IMR-90 (cell line): ENCODE measurements around the gene BTN1A1. TPM values are rescaled to one million over a fixed set of nuclear protein-coding genes. Genes with fewer than 3 reads are reported as not detected.

ENCODE experiments used
- ATAC-seq: fragments of 200-7000 bp; cut with Tn5 transposase; 2 replicates; pipeline ENCODE4 v1.9.1; 2020; ENCODE audit warnings: low read depth, mild to moderate bottlenecking, moderate library complexity
- BruUV-seq: library from RNA; stranded (reverse); fragments of 400-500 nt; replicated peaks from 2 replicates; lab custom pipeline; 2021; lab: Mats Ljungman, UMichigan
- CTCF ChIA-PET: fragments of 300-600 bp; formaldehyde crosslinking; extraction: SDS; loops from one replicate; lab custom pipeline; 2021; ENCODE audit warnings: antibody characterized with exemption; lab: Yijun Ruan, JAX
- POLR2A ChIA-PET: fragments of 300-600 bp; sonication (Branson Sonifier 250); formaldehyde crosslinking; loops from one replicate; lab custom pipeline; 2022; ENCODE audit warnings: antibody characterized with exemption; ENCODE audit not compliant: unreplicated experiment; lab: Charles Lee
- DNase-seq: peaks from one replicate; pipeline ENCODE4 v3.0.0; 2013
- H2AFZ ChIP-seq: replicated peaks from 2 replicates; pipeline ENCODE3; 2013; ENCODE audit warnings: low read length, mild to moderate bottlenecking; ENCODE audit not compliant: poor library complexity
- H2AK5ac ChIP-seq: 2 replicates; pipeline ENCODE4 v1.6.1; 2013; ENCODE audit warnings: low read depth, low read length, inconsistent platforms
- H2AK9ac ChIP-seq: replicated peaks from 2 replicates; pipeline ENCODE3; 2013; ENCODE audit warnings: mild to moderate bottlenecking, low read depth, low read length, moderate library complexity; ENCODE audit not compliant: poor library complexity
- H2BK120ac ChIP-seq: 2 replicates; pipeline ENCODE4 v1.6.1; 2013; ENCODE audit warnings: low read depth, low read length, inconsistent platforms
- H2BK15ac ChIP-seq: 3 replicates; pipeline ENCODE4 v1.6.1; 2013; ENCODE audit warnings: low read depth, low read length, inconsistent platforms
- H2BK20ac ChIP-seq: 2 replicates; pipeline ENCODE4 v1.6.1; 2013; ENCODE audit warnings: low read depth, mild to moderate bottlenecking, inconsistent platforms, low read length, moderate library complexity
- H2BK5ac ChIP-seq: 2 replicates; pipeline ENCODE4 v1.6.1; 2013; ENCODE audit warnings: mild to moderate bottlenecking, low read depth, low read length, inconsistent platforms; ENCODE audit not compliant: poor library complexity, severe bottlenecking
- H3K14ac ChIP-seq: replicated peaks from 2 replicates; pipeline ENCODE4 v1.6.1; 2013; ENCODE audit warnings: low read depth, low read length, inconsistent platforms
- H3K18ac ChIP-seq: 2 replicates; pipeline ENCODE4 v1.6.1; 2013; ENCODE audit warnings: low read depth, low read length, control low read depth
- H3K23ac ChIP-seq: 2 replicates; pipeline ENCODE4 v1.6.1; 2013; ENCODE audit warnings: low read depth, low read length, inconsistent platforms
- H3K27ac ChIP-seq: 2 replicates; pipeline ENCODE4 v1.5.1; 2013; ENCODE audit warnings: mild to moderate bottlenecking, control low read depth, low read length; ENCODE audit not compliant: insufficient read depth
- H3K27me3 ChIP-seq: 2 replicates; pipeline ENCODE4 v1.6.1; 2013; ENCODE audit warnings: low read length; ENCODE audit not compliant: control insufficient read depth, insufficient read depth
- H3K36me3 ChIP-seq: 2 replicates; pipeline ENCODE4 v1.6.1; 2013; ENCODE audit warnings: low read length, mixed read lengths; ENCODE audit not compliant: control insufficient read depth, insufficient read depth
- H3K4ac ChIP-seq: 2 replicates; pipeline ENCODE4 v1.6.1; 2013; ENCODE audit warnings: low read depth, low read length, inconsistent platforms
- H3K4me1 ChIP-seq: 2 replicates; pipeline ENCODE4 v1.6.1; 2013; ENCODE audit warnings: low read length, mixed read lengths; ENCODE audit not compliant: control insufficient read depth, insufficient read depth
- H3K4me2 ChIP-seq: 2 replicates; pipeline ENCODE4 v1.6.1; 2013; ENCODE audit warnings: low read depth, mild to moderate bottlenecking, control low read depth, low read length, moderate library complexity
- H3K4me3 ChIP-seq: 2 replicates; pipeline ENCODE4 v1.5.1; 2013; ENCODE audit warnings: low read depth, mild to moderate bottlenecking, control low read depth, low read length, moderate library complexity; ENCODE audit not compliant: insufficient read depth
- H3K56ac ChIP-seq: 2 replicates; pipeline ENCODE4 v1.6.1; 2013; ENCODE audit warnings: low read length, inconsistent platforms; ENCODE audit not compliant: insufficient read depth; ENCODE audit errors: extremely low read depth
- H3K79me1 ChIP-seq, 2 experiments: 2 replicates each; pipeline ENCODE4 v1.6.1; 2013; ENCODE audit warnings: low read length in 2 of 2, inconsistent platforms in 1 of 2, low read depth in 1 of 2
- H3K9ac ChIP-seq: 2 replicates; pipeline ENCODE4 v1.6.1; 2013; ENCODE audit warnings: low read depth, low read length, control low read depth
- H3K9me1 ChIP-seq: 2 replicates; pipeline ENCODE4 v1.6.1; 2013; ENCODE audit warnings: low read length, inconsistent platforms; ENCODE audit not compliant: insufficient read depth
- H3K9me3 ChIP-seq: 2 replicates; pipeline ENCODE4 v1.6.1; 2013; ENCODE audit warnings: low read length; ENCODE audit not compliant: control insufficient read depth, insufficient read depth
- H4K20me1 ChIP-seq: 2 replicates; pipeline ENCODE4 v1.6.1; 2013; ENCODE audit warnings: low read length, inconsistent platforms; ENCODE audit not compliant: insufficient read depth
- H4K5ac ChIP-seq: 2 replicates; pipeline ENCODE4 v1.6.1; 2013; ENCODE audit warnings: mild to moderate bottlenecking, low read depth, low read length, control low read depth
- H4K8ac ChIP-seq, 2 experiments: 2 replicates each; pipeline ENCODE4 v1.6.1; 2013; ENCODE audit warnings: low read depth in 2 of 2, low read length in 2 of 2, control low read depth in 1 of 2, inconsistent platforms in 1 of 2
- H4K91ac ChIP-seq: 2 replicates; pipeline ENCODE4 v1.6.1; 2013; ENCODE audit warnings: low read depth, low read length, inconsistent platforms; ENCODE audit not compliant: insufficient read depth
- BHLHE40 ChIP-seq: fragments of 150-350 bp; IDR thresholded peaks from 2 replicates; pipeline ENCODE4 v1.6.1; 2016; ENCODE audit warnings: mild to moderate bottlenecking, low read depth, low read length
- CEBPB ChIP-seq: IDR thresholded peaks from 2 replicates; pipeline ENCODE4 v1.6.1; 2012; ENCODE audit warnings: low read depth, low read length, improper control_type of control experiment
- CHD1 ChIP-seq: IDR thresholded peaks from 2 replicates; pipeline ENCODE4 v1.6.1; 2012; ENCODE audit warnings: low read depth, low read length, improper control_type of control experiment
- CTCF ChIP-seq: conservative IDR thresholded peaks from 2 replicates; pipeline ENCODE4 v1.5.1; 2012; ENCODE audit warnings: mild to moderate bottlenecking, low read depth, low read length, improper control_type of control experiment
- ELK1 ChIP-seq: fragments of 150-350 bp; IDR thresholded peaks from 2 replicates; pipeline ENCODE4 v1.6.1; 2016; ENCODE audit warnings: low read depth, mild to moderate bottlenecking, low read length, moderate library complexity, borderline replicate concordance
- FOS ChIP-seq: fragments of 150-350 bp; IDR thresholded peaks from 2 replicates; pipeline ENCODE4 v1.6.1; 2016; ENCODE audit warnings: low read depth, low read length
- MAFK ChIP-seq: IDR thresholded peaks from 2 replicates; pipeline ENCODE4 v1.6.1; 2012; ENCODE audit warnings: low read depth, low read length, improper control_type of control experiment
- MAZ ChIP-seq: IDR thresholded peaks from 2 replicates; pipeline ENCODE4 v1.6.1; 2012; ENCODE audit warnings: low read depth, mild to moderate bottlenecking, low read length, improper control_type of control experiment, moderate library complexity, borderline replicate concordance
- MXI1 ChIP-seq: IDR thresholded peaks from 2 replicates; pipeline ENCODE4 v1.6.1; 2012; ENCODE audit warnings: low read depth, mild to moderate bottlenecking, low read length, moderate library complexity, borderline replicate concordance
- NFE2L2 ChIP-seq: fragments of 150-350 bp; IDR thresholded peaks from 2 replicates; pipeline ENCODE4 v1.6.1; 2016; ENCODE audit warnings: low read depth, mild to moderate bottlenecking, low read length
- POLR2A ChIP-seq: IDR thresholded peaks from 2 replicates; pipeline ENCODE4 v1.6.1; 2012; ENCODE audit warnings: mild to moderate bottlenecking, low read depth, low read length
- RAD21 ChIP-seq: IDR thresholded peaks from 2 replicates; pipeline ENCODE4 v1.6.1; 2012; ENCODE audit warnings: low read length, improper control_type of control experiment
- RCOR1 ChIP-seq: IDR thresholded peaks from 2 replicates; pipeline ENCODE4 v1.6.1; 2012; ENCODE audit warnings: mild to moderate bottlenecking, low read length, improper control_type of control experiment; ENCODE audit not compliant: insufficient replicate concordance
- RFX5 ChIP-seq: IDR thresholded peaks from 2 replicates; pipeline ENCODE4 v1.8.0; 2012; ENCODE audit warnings: low read depth, mild to moderate bottlenecking, low read length, moderate library complexity
- SMC3 ChIP-seq: fragments of 150-350 bp; IDR thresholded peaks from 2 replicates; pipeline ENCODE4 v1.6.1; 2016; ENCODE audit warnings: low read depth, mild to moderate bottlenecking, antibody characterized with exemption, low read length, moderate library complexity
- USF2 ChIP-seq: fragments of 150-350 bp; IDR thresholded peaks from 2 replicates; pipeline ENCODE4 v1.6.1; 2017; ENCODE audit warnings: mild to moderate bottlenecking, antibody characterized with exemption, low read length, low read depth
- WGBS, 2 experiments: methylation state at CpG; one replicate each; pipeline versions ENCODE4 v1.1.5 to v1.1.7; 2013; ENCODE audit warnings: missing lambda C conversion rate in 2 of 2; ENCODE audit not compliant: insufficient read length in 1 of 2; ENCODE audit errors: extremely low coverage in 2 of 2; 5-methylcytosine and 5-hydroxymethylcytosine counted together
- dilution Hi-C: fragments of 300-500 bp; cut with HindIII; formaldehyde crosslinking; loops from one replicate; pipeline ENCODE4 v1.14.3; 2018; ENCODE audit warnings: low sequenced_read_pairs; ENCODE audit not compliant: unreplicated experiment
- in situ Hi-C: fragments of 300-500 bp; cut with MboI; formaldehyde crosslinking; loops from 3 replicates; pipeline ENCODE4 v1.14.3; 2019; ENCODE audit warnings: low sequenced_read_pairs, inconsistent platforms, mixed read lengths
- intact Hi-C: fragments of 100-400 bp; cut with micrococcal nuclease; formaldehyde crosslinking; loops from 2 replicates; pipeline ENCODE4 v1.10.0; 2022
- polyA plus RNA-seq, 3 experiments: library from polyadenylated mRNA; depleted of rRNA; stranded (reverse); fragments of >200 nt; gene quantifications; 2 replicates each; pipeline ENCODE4 v1.2.3, GENCODE V29; 2012; ENCODE audit warnings: low replicate concordance in 1 of 3
- total RNA-seq: library from RNA; depleted of rRNA; stranded (reverse); fragments of >200 nt; gene quantifications from 2 replicates; pipeline ENCODE4 v1.2.3, GENCODE V29; 2012

Gene BTN1A1
- total and polyA plus RNA-seq, 2 of the 4 experiments (the other 2 are of a cell fraction): not detected

GRCh38 chr6:26470643-26471042 lies 29.5 kb upstream of the BTN1A1 start:
- dilution Hi-C loops (no loop called here), in situ Hi-C loops (no loop called here), intact Hi-C loops (loop anchor here (5.0 kb wide), 1 partner anchor 52 kb away; no protein-coding TSS in a partner anchor)
- H4K91ac ChIP-seq: peak overlapping the region; percentile 32
- H4K20me1 ChIP-seq: no peaks in the 10 kb centered on the region
- H2AFZ ChIP-seq: no peak overlapping the region
- H4K8ac ChIP-seq: no peak overlapping the region
- no TSS peak for BruUV-seq
- ATAC-seq (no peak), DNase-seq (no peak)
- CTCF ChIA-PET: no interaction called here
- no peaks in the 10 kb centered on the region; the same call in 1 of the 2 replicates for H3K9me3 ChIP-seq
- TF ChIP-seq CHD1: no peak
- TF ChIP-seq USF2: no peak
- no peak for TF ChIP-seq POLR2A
- no peak for TF ChIP-seq MXI1
- TF ChIP-seq NFE2L2: no peak
- TF ChIP-seq CEBPB: no peak
- no peak for TF ChIP-seq FOS
- no peak for TF ChIP-seq SMC3
- TF ChIP-seq BHLHE40: no peak
- TF ChIP-seq RCOR1: no peak
- TF ChIP-seq MAFK: no peak
- TF ChIP-seq ELK1: no peak
- TF ChIP-seq MAZ: no peak
- TF ChIP-seq RAD21: no peak
- no peak for TF ChIP-seq CTCF
- TF ChIP-seq RFX5: no peak
- peak overlapping the region; percentile 34; the same call in 1 of the 2 replicates for H3K27ac ChIP-seq
- no peak overlapping the region; the same call in 1 of the 2 replicates for H2BK120ac ChIP-seq
- H3K18ac ChIP-seq: no peak overlapping the region
- H3K27me3 ChIP-seq: no peaks in the 10 kb centered on the region
- H3K4me2 ChIP-seq: no peak overlapping the region
- POLR2A ChIA-PET: no interaction called here
- peaks cover 7 to 38% of the 10 kb centered on the region in 2 experiments for H3K79me1 ChIP-seq
- no peak overlapping the region for H2AK5ac ChIP-seq
- H2BK15ac ChIP-seq: no peak overlapping the region
- H3K9me1 ChIP-seq: peaks cover 17% of the 10 kb centered on the region
- WGBS, 2 experiments: 100% methylated on average over 1 of the region's 4 CpGs; no CpG with 5 or more reads in 1 of the 2 experiments
- no peak overlapping the region for H3K23ac ChIP-seq
- no peak overlapping the region for H3K4me3 ChIP-seq
- peak overlapping the region; percentile 13; the same call in 1 of the 2 replicates for H3K14ac ChIP-seq
- no peak overlapping the region for H3K9ac ChIP-seq
- no peak overlapping the region; the same call in 1 of the 2 replicates for H3K56ac ChIP-seq
- no peak overlapping the region for H2AK9ac ChIP-seq
- H2BK20ac ChIP-seq: 0 out of 2 replicates have a peak overlapping the region, but pooled peaks have one; percentile 3
- H3K4me1 ChIP-seq: peaks cover 18% of the 10 kb centered on the region
- peak overlapping the region; percentile 7 for H2BK5ac ChIP-seq
- H3K4ac ChIP-seq: no peak overlapping the region; the same call in 1 of the 2 replicates
- no peak overlapping the region for H4K5ac ChIP-seq
- H3K36me3 ChIP-seq: peaks cover 31% of the 10 kb centered on the region
